A673 (cell line): Measurements from ENCODE around the gene RASGEF1C. TPM values are rescaled to one million over a fixed set of nuclear protein-coding genes. Genes with fewer than 3 reads are reported as not detected.

Experiments used
- BruUV-seq: library from RNA; stranded (reverse); fragments of 400-500 nt; replicated peaks from 2 replicates; lab custom pipeline; 2021; lab: Mats Ljungman, UMichigan
- CTCF ChIA-PET: fragments of 300-600 bp; sonication (Branson Sonifier 250); formaldehyde crosslinking; loops from one replicate; lab custom pipeline; 2022; ENCODE audit warnings: antibody characterized with exemption; lab: Charles Lee
- POLR2A ChIA-PET: fragments of 300-600 bp; sonication (Branson Sonifier 250); formaldehyde crosslinking; loops from one replicate; lab custom pipeline; 2022; ENCODE audit warnings: antibody characterized with exemption; ENCODE audit not compliant: low non-redundant PET; lab: Charles Lee
- DNase-seq: peaks from one replicate; pipeline ENCODE4 v3.0.0-alpha.2; 2015; ENCODE audit warnings: low spot score
- H3K27ac ChIP-seq: fragments of 200-600 bp; sonication (generic); 2 replicates; pipeline ENCODE4 v1.5.1; 2016; ENCODE audit warnings: mixed run types, low read depth, mild to moderate bottlenecking, mixed read lengths, antibody characterized with exemption, low read length; ENCODE audit not compliant: poor library complexity, severe bottlenecking
- H3K27me3 ChIP-seq: fragments of 200-600 bp; sonication (generic); replicated peaks from 2 replicates; pipeline ENCODE4 v1.6.1; 2017; ENCODE audit warnings: mixed run types, low read depth, mild to moderate bottlenecking, mixed read lengths, antibody characterized with exemption, low read length; ENCODE audit not compliant: insufficient read depth, poor library complexity
- H3K36me3 ChIP-seq: fragments of 200-600 bp; sonication (generic); 2 replicates; pipeline ENCODE4 v1.6.1; 2016; ENCODE audit warnings: mixed run types, mild to moderate bottlenecking, mixed read lengths, antibody characterized with exemption, low read length; ENCODE audit not compliant: insufficient read depth, poor library complexity, severe bottlenecking
- H3K4me1 ChIP-seq: fragments of 200-600 bp; sonication (generic); 2 replicates; pipeline ENCODE4 v1.6.1; 2017; ENCODE audit warnings: mixed run types, mild to moderate bottlenecking, mixed read lengths, antibody characterized with exemption, low read length; ENCODE audit not compliant: insufficient read depth, poor library complexity, severe bottlenecking
- H3K4me3 ChIP-seq: fragments of 200-600 bp; sonication (generic); 2 replicates; pipeline ENCODE4 v1.5.1; 2016; ENCODE audit warnings: low read depth, mixed run types, mild to moderate bottlenecking, mixed read lengths, low read length; ENCODE audit not compliant: poor library complexity, severe bottlenecking
- H3K9me3 ChIP-seq: fragments of 200-600 bp; sonication (generic); 2 replicates; pipeline ENCODE4 v1.6.1; 2016; ENCODE audit warnings: mixed run types, low read depth, mild to moderate bottlenecking, mixed read lengths, antibody characterized with exemption, low read length; ENCODE audit not compliant: poor library complexity, severe bottlenecking
- EZH2 ChIP-seq: fragments of 200-600 bp; sonication (generic); IDR thresholded peaks from 2 replicates; pipeline ENCODE4 v1.6.1; 2017; ENCODE audit warnings: borderline replicate concordance, low read depth, mild to moderate bottlenecking, mixed read lengths, antibody characterized with exemption, low read length; ENCODE audit not compliant: poor library complexity, severe bottlenecking
- intact Hi-C: fragments of 100-400 bp; cut with micrococcal nuclease; formaldehyde crosslinking; loops from one replicate; pipeline ENCODE4 v1.10.0; 2022; ENCODE audit not compliant: unreplicated experiment
- total RNA-seq: library from RNA; stranded (reverse); gene quantifications from 2 replicates; pipeline ENCODE4 v1.2.3, GENCODE V29; 2021
- TF ChIP-seq, protein P1 (sequence below): fragments of 300-800, 200-600 bp; sonication (generic); conservative IDR thresholded peaks from 2 replicates; pipeline ENCODE4 v1.5.1; 2017; ENCODE audit warnings: low read depth, mild to moderate bottlenecking, antibody characterized with exemption, low read length, moderate library complexity, mixed read lengths

The RASGEF1C gene
- total RNA-seq, 1 experiment from 2014 or later: not detected

- Histone ChIP-seq H3K4me3 (no peak overlapping the region), H3K27ac (no peak overlapping the region), H3K4me1 (no peaks in the 10 kb centered on the region), H3K9me3 (no peaks in the 10 kb centered on the region), H3K27me3 (no peaks in the 10 kb centered on the region), H3K36me3 (no peaks in the 10 kb centered on the region)
- TF ChIP-seq EZH2: no peak
- TF ChIP-seq, protein P1, sequence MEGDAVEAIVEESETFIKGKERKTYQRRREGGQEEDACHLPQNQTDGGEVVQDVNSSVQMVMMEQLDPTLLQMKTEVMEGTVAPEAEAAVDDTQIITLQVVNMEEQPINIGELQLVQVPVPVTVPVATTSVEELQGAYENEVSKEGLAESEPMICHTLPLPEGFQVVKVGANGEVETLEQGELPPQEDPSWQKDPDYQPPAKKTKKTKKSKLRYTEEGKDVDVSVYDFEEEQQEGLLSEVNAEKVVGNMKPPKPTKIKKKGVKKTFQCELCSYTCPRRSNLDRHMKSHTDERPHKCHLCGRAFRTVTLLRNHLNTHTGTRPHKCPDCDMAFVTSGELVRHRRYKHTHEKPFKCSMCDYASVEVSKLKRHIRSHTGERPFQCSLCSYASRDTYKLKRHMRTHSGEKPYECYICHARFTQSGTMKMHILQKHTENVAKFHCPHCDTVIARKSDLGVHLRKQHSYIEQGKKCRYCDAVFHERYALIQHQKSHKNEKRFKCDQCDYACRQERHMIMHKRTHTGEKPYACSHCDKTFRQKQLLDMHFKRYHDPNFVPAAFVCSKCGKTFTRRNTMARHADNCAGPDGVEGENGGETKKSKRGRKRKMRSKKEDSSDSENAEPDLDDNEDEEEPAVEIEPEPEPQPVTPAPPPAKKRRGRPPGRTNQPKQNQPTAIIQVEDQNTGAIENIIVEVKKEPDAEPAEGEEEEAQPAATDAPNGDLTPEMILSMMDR: no peak
- POLR2A ChIA-PET: no interaction called here
- intact Hi-C loops: no loop called here
- no peak for DNase-seq
- CTCF ChIA-PET: no interaction called here
- BruUV-seq: no TSS peak
Observed at GRCh38 chr5:180133971-180134508, 75.0 kb downstream of the RASGEF1C start.

GRCh38 chr5:180133551-180133950 is 75.5 kb downstream of the RASGEF1C start:
- Histone ChIP-seq H3K4me3 (no peak overlapping the region), H3K9me3 (no peaks in the 10 kb centered on the region), H3K36me3 (no peaks in the 10 kb centered on the region), H3K27me3 (no peaks in the 10 kb centered on the region), H3K4me1 (no peaks in the 10 kb centered on the region), H3K27ac (no peak overlapping the region)
- no TSS peak for BruUV-seq
- intact Hi-C loops: no loop called here
- ChIA-PET CTCF (no interaction called here), POLR2A (no interaction called here)
- no peak for DNase-seq
- TF ChIP-seq, protein P1: no peak
- TF ChIP-seq EZH2: no peak

GRCh38 chr5:180133060-180133459 is 76.0 kb downstream of the RASGEF1C start:
- Histone ChIP-seq H3K27ac (no peak overlapping the region), H3K9me3 (no peaks in the 10 kb centered on the region), H3K27me3 (no peaks in the 10 kb centered on the region), H3K36me3 (no peaks in the 10 kb centered on the region), H3K4me1 (no peaks in the 10 kb centered on the region), H3K4me3 (no peak overlapping the region)
- TF ChIP-seq, protein P1: no peak
- TF ChIP-seq EZH2: no peak
- CTCF ChIA-PET: no interaction called here
- no peak for DNase-seq
- POLR2A ChIA-PET: no interaction called here
- no TSS peak for BruUV-seq
- intact Hi-C loops: no loop called here
